H9 (cell line): ENCODE results near the gene UBQLN3. TPM values are rescaled to one million over a fixed set of nuclear protein-coding genes. Genes with fewer than 3 reads are reported as not detected.

ENCODE experiments used
- DNase-seq: peaks from one replicate; pipeline ENCODE4 v3.0.0-alpha.2; 2017
- H2AFZ ChIP-seq: one replicate; pipeline ENCODE4 v1.6.1; 2013; ENCODE audit warnings: mild to moderate bottlenecking, low read length, control low read depth, moderate library complexity
- H2AK5ac ChIP-seq: 2 replicates; pipeline ENCODE4 v1.6.1; 2013; ENCODE audit warnings: low read length, control low read depth, mixed read lengths; ENCODE audit not compliant: insufficient read length
- H2BK120ac ChIP-seq: one replicate; pipeline ENCODE4 v1.6.1; 2013; ENCODE audit warnings: low read depth, mild to moderate bottlenecking, low read length, control low read depth, inconsistent platforms; ENCODE audit not compliant: poor library complexity, severe bottlenecking
- H2BK12ac ChIP-seq: 2 replicates; pipeline ENCODE4 v1.6.1; 2013; ENCODE audit warnings: low read length, control low read depth, mixed read lengths, low read depth; ENCODE audit not compliant: insufficient read length
- H2BK15ac ChIP-seq: 2 replicates; pipeline ENCODE4 v1.6.1; 2013; ENCODE audit warnings: low read depth, low read length, control low read depth
- H2BK20ac ChIP-seq: one replicate; pipeline ENCODE4 v1.6.1; 2013; ENCODE audit warnings: low read depth, mild to moderate bottlenecking, low read length, control low read depth, inconsistent platforms; ENCODE audit not compliant: poor library complexity, severe bottlenecking
- H2BK5ac ChIP-seq: 2 replicates; pipeline ENCODE4 v1.6.1; 2013; ENCODE audit warnings: low read length, control low read depth, mixed read lengths; ENCODE audit not compliant: insufficient read length
- H3K14ac ChIP-seq: 2 replicates; pipeline ENCODE4 v1.6.1; 2013; ENCODE audit warnings: low read length, control low read depth; ENCODE audit not compliant: insufficient read depth
- H3K18ac ChIP-seq: 2 replicates; pipeline ENCODE4 v1.6.1; 2013; ENCODE audit warnings: low read depth, mild to moderate bottlenecking, mixed read lengths, low read length, control low read depth; ENCODE audit not compliant: insufficient read length
- H3K23ac ChIP-seq: 2 replicates; pipeline ENCODE4 v1.6.1; 2013; ENCODE audit warnings: low read length, control low read depth, mixed read lengths, low read depth; ENCODE audit not compliant: insufficient read length
- H3K23me2 ChIP-seq: 2 replicates; pipeline ENCODE4 v1.6.1; 2013; ENCODE audit warnings: low read depth, mild to moderate bottlenecking, mixed read lengths, low read length, control low read depth; ENCODE audit not compliant: insufficient read length, poor library complexity, severe bottlenecking
- H3K27ac ChIP-seq: 2 replicates; pipeline ENCODE4 v1.5.1; 2013; ENCODE audit warnings: low read length, control low read depth, mixed read lengths, low read depth; ENCODE audit not compliant: insufficient read length
- H3K27me3 ChIP-seq: 2 replicates; pipeline ENCODE4 v1.6.1; 2013; ENCODE audit warnings: low read length, control low read depth, inconsistent platforms; ENCODE audit not compliant: insufficient read depth
- H3K4ac ChIP-seq: 2 replicates; pipeline ENCODE4 v1.6.1; 2013; ENCODE audit warnings: low read depth, mild to moderate bottlenecking, control low read depth, inconsistent platforms, low read length, moderate library complexity
- H3K4me1 ChIP-seq: 2 replicates; pipeline ENCODE4 v1.6.1; 2013; ENCODE audit warnings: low read length, control low read depth, inconsistent platforms; ENCODE audit not compliant: insufficient read depth
- H3K4me2 ChIP-seq: 2 replicates; pipeline ENCODE4 v1.6.1; 2013; ENCODE audit warnings: low read length, control low read depth, mixed read lengths; ENCODE audit not compliant: insufficient read length, insufficient read depth
- H3K56ac ChIP-seq: 2 replicates; pipeline ENCODE4 v1.6.1; 2013; ENCODE audit warnings: low read depth, mild to moderate bottlenecking, mixed read lengths, low read length, control low read depth; ENCODE audit not compliant: insufficient read length
- H3K79me1 ChIP-seq: 2 replicates; pipeline ENCODE4 v1.6.1; 2013; ENCODE audit warnings: low read depth, mild to moderate bottlenecking, moderate library complexity, low read length, control low read depth, inconsistent platforms; ENCODE audit not compliant: insufficient read depth, poor library complexity, severe bottlenecking
- H3K79me2 ChIP-seq: 2 replicates; pipeline ENCODE4 v1.6.1; 2013; ENCODE audit warnings: low read length, control low read depth, inconsistent platforms; ENCODE audit not compliant: insufficient read depth
- H3K9ac ChIP-seq: 2 replicates; pipeline ENCODE4 v1.6.1; 2013; ENCODE audit warnings: low read length, control low read depth, mixed read lengths; ENCODE audit not compliant: insufficient read length; ENCODE audit errors: extremely low read depth
- H3K9me3 ChIP-seq: one replicate; pipeline ENCODE4 v1.6.1; 2013; ENCODE audit warnings: low read depth, low read length, inconsistent platforms; ENCODE audit not compliant: control insufficient read depth
- H3T11ph ChIP-seq: one replicate; pipeline ENCODE4 v1.6.1; 2013; ENCODE audit warnings: mild to moderate bottlenecking, low read length, control low read depth, inconsistent platforms
- H4K20me1 ChIP-seq: one replicate; pipeline ENCODE4 v1.6.1; 2013; ENCODE audit not compliant: control insufficient read depth, insufficient read length, insufficient read depth
- H4K5ac ChIP-seq: 2 replicates; pipeline ENCODE4 v1.6.1; 2013; ENCODE audit warnings: low read depth, mild to moderate bottlenecking, mixed read lengths, low read length, control low read depth; ENCODE audit not compliant: insufficient read length
- H4K8ac ChIP-seq: replicated peaks from 2 replicates; pipeline ENCODE4 v1.6.1; 2013; ENCODE audit warnings: low read length, control low read depth, mixed read lengths, low read depth; ENCODE audit not compliant: insufficient read length
- H4K91ac ChIP-seq: 2 replicates; pipeline ENCODE4 v1.6.1; 2013; ENCODE audit warnings: low read depth, mild to moderate bottlenecking, moderate library complexity, mixed read lengths, low read length, control low read depth; ENCODE audit not compliant: insufficient read length
- H3K27ac Mint-ChIP-seq, 3 experiments: 2 replicates in 2 of 3; 3 replicates in 1 of 3; pipeline ENCODE4 v1.8.0; 2020 to 2021; ENCODE audit warnings: mixed read lengths in 3 of 3, mild to moderate bottlenecking in 1 of 3, moderate library complexity in 1 of 3
- H3K27me3 Mint-ChIP-seq: 2 replicates; pipeline ENCODE4 v1.8.0; 2021; ENCODE audit warnings: low read depth, mild to moderate bottlenecking, moderate library complexity, mixed read lengths
- H3K36me3 Mint-ChIP-seq, 3 experiments: 2 replicates in 2 of 3; 3 replicates in 1 of 3; pipeline ENCODE4 v1.8.0; 2020 to 2021; ENCODE audit warnings: low read depth in 3 of 3, mixed read lengths in 3 of 3; ENCODE audit not compliant: insufficient read depth in 1 of 3
- H3K4me1 Mint-ChIP-seq, 2 experiments: 2 replicates each; pipeline ENCODE4 v1.8.0; 2020; ENCODE audit warnings: mixed read lengths in 2 of 2
- H3K4me3 Mint-ChIP-seq, 2 experiments: 2 replicates in 1 of 2; 3 replicates in 1 of 2; pipeline ENCODE4 v1.8.0; 2020 to 2021; ENCODE audit warnings: mild to moderate bottlenecking in 2 of 2, mixed read lengths in 2 of 2, moderate library complexity in 1 of 2
- H3K9me3 Mint-ChIP-seq, 2 experiments: 2 replicates in 1 of 2; 3 replicates in 1 of 2; pipeline ENCODE4 v1.8.0; 2020; ENCODE audit warnings: mild to moderate bottlenecking in 2 of 2, mixed read lengths in 2 of 2, moderate library complexity in 1 of 2
- WGBS: extraction: QIAGEN DNeasy Blood & Tissue Kit; methylation state at CpG from one replicate; pipeline ENCODE4 v1.1.7; 2013; ENCODE audit warnings: missing lambda C conversion rate, low lambda C conversion rate, mixed read lengths; ENCODE audit not compliant: insufficient read length; ENCODE audit errors: extremely low coverage; 5-methylcytosine and 5-hydroxymethylcytosine counted together
- total RNA-seq: library from RNA; stranded (reverse); gene quantifications from 2 replicates; pipeline ENCODE4 v1.2.1, GENCODE V29; 2021
- TF ChIP-seq, protein P1 (sequence below): fragments of 200-600 bp; sonication (generic); conservative IDR thresholded peaks from 3 replicates; pipeline ENCODE4 v1.8.0; 2021; ENCODE audit warnings: antibody characterized with exemption, mild to moderate bottlenecking

Gene UBQLN3
- total RNA-seq, 1 experiment from 2014 or later = not detected

DNA sequence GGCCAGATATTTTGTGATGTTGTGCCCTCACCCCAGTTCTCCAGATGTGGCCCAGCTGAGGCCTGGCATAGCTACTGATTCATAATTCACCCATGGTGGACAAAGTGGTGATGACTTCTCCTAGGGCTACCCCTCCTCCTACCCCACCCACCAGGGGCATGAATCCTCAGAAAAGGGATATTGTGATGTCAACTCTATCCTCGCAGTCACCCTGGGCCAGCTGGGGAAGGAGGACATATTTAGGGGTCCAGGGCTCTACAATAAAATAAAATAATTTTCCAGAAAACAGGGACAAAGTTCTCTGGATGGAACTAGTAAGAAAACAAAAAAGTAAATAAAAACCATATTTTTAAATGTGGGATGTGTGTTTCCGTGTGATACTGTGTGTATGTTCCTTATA is 6.8 kb upstream of the UBQLN3 start, which contains the start of gene UBQLNL:
Gene UBQLNL, minus strand, starts transcription at position 101 of the 400 bp plus-strand sequence. CDS start 258 bp downstream, outside the sequence.
- Histone ChIP-seq H3K27ac (no peak within 1 kb of the TSS), H2BK15ac (no peak within 1 kb of the TSS), H3K4me1 (no peaks in the 10 kb centered on the region), H3K18ac (no peak within 1 kb of the TSS), H3K79me2 (no peaks in the 10 kb centered on the region), H3K4me2 (no peak within 1 kb of the TSS), H3K9ac (no peak within 1 kb of the TSS), H4K8ac (no peak within 1 kb of the TSS), H4K20me1 (no peaks in the 10 kb centered on the region), H2BK20ac (no peak within 1 kb of the TSS), H2AFZ (no peak within 1 kb of the TSS), H3K79me1 (no peaks in the 10 kb centered on the region), H2BK120ac (no peak within 1 kb of the TSS), H4K5ac (no peak within 1 kb of the TSS), H3K56ac (no peak within 1 kb of the TSS), H3K23me2 (no peaks in the 10 kb centered on the region), H2AK5ac (no peak within 1 kb of the TSS), H3K27me3 (no peaks in the 10 kb centered on the region), H4K91ac (no peak within 1 kb of the TSS), H3T11ph (no peak within 1 kb of the TSS), H3K9me3 (no peaks in the 10 kb centered on the region), H3K4ac (no peak within 1 kb of the TSS), H3K14ac (no peak within 1 kb of the TSS), H3K23ac (no peak within 1 kb of the TSS), H2BK5ac (no peak within 1 kb of the TSS), H2BK12ac (no peak within 1 kb of the TSS)
- DNase-seq = no peak
- Mint-ChIP-seq H3K27ac (no peak within 1 kb of the TSS), H3K4me3 (no peak within 1 kb of the TSS), H3K36me3 (no peaks in the 10 kb centered on the region; a peak in 1 of 7 replicates), H3K27me3 (no peaks in the 10 kb centered on the region; the same call in 1 of the 2 replicates), H3K9me3 (0 out of 5 replicates have a peak, but pooled peaks cover 0 to 2% of the 10 kb centered on the region in 2 experiments), H3K4me1 (peaks cover 0 to 7% of the 10 kb centered on the region in 2 experiments; a peak in 1 of 4 replicates)
- WGBS = no CpG with 5 or more reads among the region's 2 CpGs
- TF ChIP-seq, protein P1, sequence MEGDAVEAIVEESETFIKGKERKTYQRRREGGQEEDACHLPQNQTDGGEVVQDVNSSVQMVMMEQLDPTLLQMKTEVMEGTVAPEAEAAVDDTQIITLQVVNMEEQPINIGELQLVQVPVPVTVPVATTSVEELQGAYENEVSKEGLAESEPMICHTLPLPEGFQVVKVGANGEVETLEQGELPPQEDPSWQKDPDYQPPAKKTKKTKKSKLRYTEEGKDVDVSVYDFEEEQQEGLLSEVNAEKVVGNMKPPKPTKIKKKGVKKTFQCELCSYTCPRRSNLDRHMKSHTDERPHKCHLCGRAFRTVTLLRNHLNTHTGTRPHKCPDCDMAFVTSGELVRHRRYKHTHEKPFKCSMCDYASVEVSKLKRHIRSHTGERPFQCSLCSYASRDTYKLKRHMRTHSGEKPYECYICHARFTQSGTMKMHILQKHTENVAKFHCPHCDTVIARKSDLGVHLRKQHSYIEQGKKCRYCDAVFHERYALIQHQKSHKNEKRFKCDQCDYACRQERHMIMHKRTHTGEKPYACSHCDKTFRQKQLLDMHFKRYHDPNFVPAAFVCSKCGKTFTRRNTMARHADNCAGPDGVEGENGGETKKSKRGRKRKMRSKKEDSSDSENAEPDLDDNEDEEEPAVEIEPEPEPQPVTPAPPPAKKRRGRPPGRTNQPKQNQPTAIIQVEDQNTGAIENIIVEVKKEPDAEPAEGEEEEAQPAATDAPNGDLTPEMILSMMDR = no peak
